Left lobe of liver (tissue), 2 donors: ENCODE results near the gene SKAP2. TPM values are rescaled to one million over a fixed set of nuclear protein-coding genes. Genes with fewer than 3 reads are reported as not detected.
"Not testable (repeated sequence)": the region's sequence is repeated elsewhere in the genome, so short reads cannot be mapped to it uniquely, and the experiment has no call there.

Experiments
- ATAC-seq: fragments of 200-7000 bp; cut with Tn5 transposase; one replicate; pipeline ENCODE4 v1.9.1; 2020; ENCODE audit warnings: mild to moderate bottlenecking, moderate library complexity
- DNase-seq: peaks from one replicate; pipeline ENCODE4 v3.0.0-alpha.2; 2020; ENCODE audit warnings: low spot score
- total RNA-seq: library from RNA; stranded (reverse); gene quantifications from one replicate; pipeline ENCODE4 v1.2.1, GENCODE V29; 2021
- donor health status: DM: no; HTN: no; CAD: no; lungs with moderate emphysema.
- donor health status: DM: no; HTN: yes; CAD: no.

SKAP2 gene
- total RNA-seq, 1 donor from 2014 or later: 5.2 TPM

- ATAC-seq: peak; percentile 24
Observed at GRCh38 chr7:26857506-26858240, 6.7 kb downstream of the SKAP2 start.

GRCh38 chr7:26857170-26857505 is 7.3 kb downstream of the SKAP2 start:
- no peak for ATAC-seq
- DNase-seq: no peak

More at GRCh38 chr7:26857506-26858240, 6.7 kb downstream of the SKAP2 start:
- no peak for DNase-seq

- DNase-seq: no peak
- ATAC-seq: no peak
Observed at GRCh38 chr7:26856176-26856985, 8.0 kb downstream of the SKAP2 start.

GRCh38 chr7:26854876-26855855 is 9.2 kb downstream of the SKAP2 start:
- DNase-seq (no peak), ATAC-seq (no peak)

GRCh38 chr7:26853788-26854393 is 10.5 kb downstream of the SKAP2 start:
- DNase-seq (no peak), ATAC-seq (peak; percentile 65)

- DNase-seq (no peak), ATAC-seq (no peak)
Observed at GRCh38 chr7:26850193-26850651, 14.2 kb downstream of the SKAP2 start.

GRCh38 chr7:26843705-26844104 is 20.7 kb downstream of the SKAP2 start:
- DNase-seq (no peak), ATAC-seq (no peak)

GRCh38 chr7:26842897-26843296 is 21.5 kb downstream of the SKAP2 start:
- DNase-seq (no peak), ATAC-seq (no peak)

- no peak for DNase-seq
- ATAC-seq: no peak
Observed at GRCh38 chr7:26841003-26841739, 23.2 kb downstream of the SKAP2 start.

GRCh38 chr7:26836793-26837192 is 27.6 kb downstream of the SKAP2 start:
- ATAC-seq, DNase-seq: not testable (repeated sequence)

GRCh38 chr7:26815426-26815825 is 49.0 kb downstream of the SKAP2 start:
- ATAC-seq (no peak), DNase-seq (no peak)

GRCh38 chr7:26813432-26813831 is 51.0 kb downstream of the SKAP2 start:
- ATAC-seq (no peak), DNase-seq (no peak)

GRCh38 chr7:26794541-26794940 is 69.8 kb downstream of the SKAP2 start:
- DNase-seq (no peak), ATAC-seq (no peak)

GRCh38 chr7:26792576-26792975 is 71.8 kb downstream of the SKAP2 start:
- no peak for ATAC-seq
- no peak for DNase-seq

GRCh38 chr7:26792006-26792405 is 72.4 kb downstream of the SKAP2 start:
- no peak for ATAC-seq

GRCh38 chr7:26789481-26790184 is 74.8 kb downstream of the SKAP2 start:
- ATAC-seq (no peak), DNase-seq (no peak)

More at GRCh38 chr7:26792006-26792405, 72.4 kb downstream of the SKAP2 start:
- no peak for DNase-seq

- DNase-seq (no peak), ATAC-seq (no peak)
Observed at GRCh38 chr7:26787701-26788100, 76.7 kb downstream of the SKAP2 start.

- DNase-seq (no peak), ATAC-seq (no peak)
Observed at GRCh38 chr7:26784118-26784517, 80.3 kb downstream of the SKAP2 start.

GRCh38 chr7:26782501-26782900 is 81.9 kb downstream of the SKAP2 start:
- DNase-seq: no peak
- ATAC-seq: no peak
